Astrocyte of the spinal cord (primary cell): ENCODE results near the gene GALNT6.

ENCODE experiments used
- DNase-seq: peaks from one replicate; pipeline ENCODE4 v3.0.0; 2011; ENCODE audit warnings: low read depth, low spot score
- H3K4me3 ChIP-seq: 2 replicates; pipeline ENCODE4 v1.5.1; 2011; ENCODE audit warnings: low read depth, mild to moderate bottlenecking, low read length, moderate library complexity
- CTCF ChIP-seq: IDR thresholded peaks from 2 replicates; pipeline ENCODE4 v1.5.1; 2012; ENCODE audit warnings: low read depth, mild to moderate bottlenecking, low read length, inconsistent platforms
- in situ Hi-C: cut with HindIII; loops from 2 replicates; pipeline ENCODE4 v1.10.0; 2017; ENCODE audit warnings: low sequenced_read_pairs

Gene GALNT6

GRCh38 chr12:51417826-51418225 lies 26.6 kb upstream of the GALNT6 start:
- DNase-seq, result no peak
- H3K4me3 ChIP-seq, result no peak overlapping the region
- in situ Hi-C loops, result no loop called here
- no peak for TF ChIP-seq CTCF

GRCh38 chr12:51415931-51416330 lies 24.7 kb upstream of the GALNT6 start:
- TF ChIP-seq CTCF, result no peak
- no peak overlapping the region for H3K4me3 ChIP-seq
- in situ Hi-C loops, result no loop called here
- DNase-seq, result no peak

- in situ Hi-C loops, result no loop called here
- TF ChIP-seq CTCF, result no peak
- DNase-seq, result no peak
- H3K4me3 ChIP-seq, result no peak overlapping the region
Observed at GRCh38 chr12:51413791-51414190, 22.6 kb upstream of the GALNT6 start.

- in situ Hi-C loops, result no loop called here
- no peak for TF ChIP-seq CTCF
- no peak for DNase-seq
- no peak overlapping the region for H3K4me3 ChIP-seq
Observed at GRCh38 chr12:51413149-51413548, 21.9 kb upstream of the GALNT6 start.

GRCh38 chr12:51409846-51410245 lies 18.6 kb upstream of the GALNT6 start:
- no peak for TF ChIP-seq CTCF
- DNase-seq, result no peak
- H3K4me3 ChIP-seq, result no peak overlapping the region
- in situ Hi-C loops, result no loop called here

- no peak overlapping the region for H3K4me3 ChIP-seq
- in situ Hi-C loops, result no loop called here
- no peak for TF ChIP-seq CTCF
- DNase-seq, result no peak
Observed at GRCh38 chr12:51407604-51408003, 16.4 kb upstream of the GALNT6 start.

- in situ Hi-C loops, result no loop called here
- no peak overlapping the region for H3K4me3 ChIP-seq
- no peak for DNase-seq
- TF ChIP-seq CTCF, result no peak
Observed at GRCh38 chr12:51406859-51407258, 15.7 kb upstream of the GALNT6 start.
